HCT116 (cell line): ENCODE results near the gene CAPN13. TPM values are rescaled to one million over a fixed set of nuclear protein-coding genes. Genes with fewer than 3 reads are reported as not detected.

Source experiments
- ATAC-seq: fragments of 200-7000 bp; cut with Tn5 transposase; 2 replicates; pipeline ENCODE4 v1.9.1; 2020; ENCODE audit warnings: mild to moderate bottlenecking, moderate library complexity
- BruUV-seq: library from RNA; stranded (reverse); fragments of 400-500 nt; replicated peaks from 2 replicates; lab custom pipeline; 2021; lab: Mats Ljungman, UMichigan
- CTCF ChIA-PET: fragments of 300-600 bp; sonication (Branson Sonifier 250); formaldehyde crosslinking; loops from one replicate; lab custom pipeline; 2021; ENCODE audit warnings: antibody characterized with exemption; lab: Charles Lee
- POLR2A ChIA-PET: fragments of 300-600, 350-600 bp; sonication (Branson Sonifier 250); formaldehyde crosslinking; loops from one replicate; lab custom pipeline; 2021; ENCODE audit warnings: antibody characterized with exemption; lab: Charles Lee
- RAD21 ChIA-PET, 2 experiments: fragments of 300-600 bp; sonication (Branson Sonifier 250); formaldehyde crosslinking; loops; one replicate each; lab custom pipeline; 2023; ENCODE audit warnings: low total read pairs in 2 of 2; ENCODE audit not compliant: uncharacterized antibody in 2 of 2, unreplicated experiment in 2 of 2, low non-redundant PET in 1 of 2; lab: Charles Lee
- DNase-seq: peaks from one replicate; pipeline ENCODE4 v3.0.0-alpha.2; 2010; ENCODE audit warnings: low read depth, low spot score
- H2AFZ ChIP-seq: fragments of 200-600 bp; shearing (Covaris generic), sonication (generic); 2 replicates; pipeline ENCODE4 v1.6.1; 2017; ENCODE audit warnings: low read depth, mixed run types, mixed read lengths, antibody characterized with exemption, low read length; ENCODE audit not compliant: poor library complexity, severe bottlenecking
- H3K27ac ChIP-seq: 2 replicates; pipeline ENCODE4 v1.5.1; 2012; ENCODE audit warnings: low read depth, low read length
- H3K27me3 ChIP-seq: fragments of 200-600 bp; sonication (generic); 2 replicates; pipeline ENCODE4 v1.6.1; 2016; ENCODE audit warnings: mixed run types, low read length, mixed read lengths; ENCODE audit not compliant: insufficient read depth
- H3K36me3 ChIP-seq, 2 experiments: fragments of 200-500 bp in 1 of 2; fragments of 200-600 bp in 1 of 2; sonication (Bioruptor generic) in 1 of 2; sonication (generic) in 1 of 2; 2 replicates each; pipeline versions ENCODE4 v1.5.1 to v1.6.1; 2014 to 2016; ENCODE audit warnings: low read length in 2 of 2, inconsistent platforms in 1 of 2, mixed read lengths in 1 of 2, mixed run types in 1 of 2; ENCODE audit not compliant: insufficient read depth in 2 of 2, control insufficient read depth in 1 of 2
- H3K4me1 ChIP-seq, 2 experiments: fragments of 200-600 bp in 1 of 2; sonication (generic) in 1 of 2; 2 replicates each; pipeline versions ENCODE4 v1.5.1 to v1.6.1; 2012 to 2017; ENCODE audit warnings: low read length in 2 of 2, inconsistent platforms in 1 of 2, mild to moderate bottlenecking in 1 of 2, mixed read lengths in 1 of 2, mixed run types in 1 of 2, moderate library complexity in 1 of 2; ENCODE audit not compliant: insufficient read depth in 2 of 2, control insufficient read depth in 1 of 2
- H3K4me2 ChIP-seq: fragments of 200-600 bp; sonication (generic); 2 replicates; pipeline ENCODE4 v1.6.1; 2017; ENCODE audit warnings: mixed run types, low read length, mixed read lengths
- H3K4me3 ChIP-seq, 2 experiments: fragments of 200-600 bp in 1 of 2; sonication (generic) in 1 of 2; replicated peaks in 1 of 2; 2 replicates each; pipeline ENCODE4 v1.5.1; 2011 to 2016; ENCODE audit warnings: low read length in 2 of 2, control low read depth in 1 of 2, low read depth in 1 of 2, mild to moderate bottlenecking in 1 of 2, mixed read lengths in 1 of 2, mixed run types in 1 of 2
- H3K79me2 ChIP-seq: fragments of 200-600 bp; sonication (generic); 2 replicates; pipeline ENCODE4 v1.6.1; 2017; ENCODE audit warnings: mild to moderate bottlenecking, mixed run types, low read length, moderate library complexity, mixed read lengths; ENCODE audit not compliant: insufficient read depth
- H3K9ac ChIP-seq: fragments of 200-600 bp; sonication (generic); 2 replicates; pipeline ENCODE4 v1.6.1; 2016; ENCODE audit warnings: low read length, mixed read lengths
- H3K9me2 ChIP-seq: fragments of 200-600 bp; sonication (generic), shearing (Covaris generic); 2 replicates; pipeline ENCODE4 v1.6.1; 2017; ENCODE audit warnings: mixed run types, mild to moderate bottlenecking, moderate library complexity; ENCODE audit not compliant: insufficient read depth
- H3K9me3 ChIP-seq, 2 experiments: fragments of 200-500 bp in 1 of 2; fragments of 200-600 bp in 1 of 2; sonication (Bioruptor generic) in 1 of 2; sonication (generic) in 1 of 2; 2 replicates each; pipeline ENCODE4 v1.6.1; 2014 to 2017; ENCODE audit warnings: low read length in 2 of 2, mixed read lengths in 2 of 2, inconsistent platforms in 1 of 2, low read depth in 1 of 2, mild to moderate bottlenecking in 1 of 2, mixed run types in 1 of 2, moderate library complexity in 1 of 2; ENCODE audit not compliant: control insufficient read depth in 1 of 2, insufficient read depth in 1 of 2
- H4K20me1 ChIP-seq: fragments of 200-600 bp; sonication (generic), shearing (Covaris generic); 2 replicates; pipeline ENCODE4 v1.6.1; 2017; ENCODE audit warnings: mixed run types, mild to moderate bottlenecking, moderate library complexity; ENCODE audit not compliant: insufficient read depth
- CEBPB ChIP-seq: IDR thresholded peaks from 2 replicates; pipeline ENCODE4 v1.6.1; 2012; ENCODE audit warnings: low read depth
- JUND ChIP-seq: IDR thresholded peaks from 2 replicates; pipeline ENCODE4 v1.6.1; 2012
- RAD21 ChIP-seq: IDR thresholded peaks from 2 replicates; pipeline ENCODE4 v1.6.1; 2012; ENCODE audit warnings: low read depth, mild to moderate bottlenecking
- REST ChIP-seq: IDR thresholded peaks from 2 replicates; pipeline ENCODE4 v1.6.1; 2012; ENCODE audit warnings: low read depth
- SIN3A ChIP-seq: IDR thresholded peaks from 2 replicates; pipeline ENCODE4 v1.6.1; 2012; ENCODE audit warnings: low read depth
- YY1 ChIP-seq: IDR thresholded peaks from 2 replicates; pipeline ENCODE4 v1.6.1; 2011; ENCODE audit warnings: low read length, low read depth, moderate library complexity, mild to moderate bottlenecking; ENCODE audit not compliant: insufficient replicate concordance; ENCODE audit errors: extremely low read depth
- ZBTB33 ChIP-seq: IDR thresholded peaks from 2 replicates; pipeline ENCODE4 v1.6.1; 2011; ENCODE audit warnings: mild to moderate bottlenecking, low read length, moderate library complexity; ENCODE audit not compliant: insufficient replicate concordance; ENCODE audit errors: extremely low read depth
- intact Hi-C: fragments of 100-400 bp; cut with micrococcal nuclease; formaldehyde crosslinking; loops from 2 replicates; pipeline ENCODE4 v1.10.0; 2022
- total RNA-seq: library from RNA; stranded (reverse); gene quantifications from one replicate; pipeline ENCODE4 v1.2.1, GENCODE V29; 2021; ENCODE audit not compliant: unreplicated experiment

The CAPN13 gene
- total RNA-seq, 1 experiment from 2014 or later, result 0.25 TPM

DNA sequence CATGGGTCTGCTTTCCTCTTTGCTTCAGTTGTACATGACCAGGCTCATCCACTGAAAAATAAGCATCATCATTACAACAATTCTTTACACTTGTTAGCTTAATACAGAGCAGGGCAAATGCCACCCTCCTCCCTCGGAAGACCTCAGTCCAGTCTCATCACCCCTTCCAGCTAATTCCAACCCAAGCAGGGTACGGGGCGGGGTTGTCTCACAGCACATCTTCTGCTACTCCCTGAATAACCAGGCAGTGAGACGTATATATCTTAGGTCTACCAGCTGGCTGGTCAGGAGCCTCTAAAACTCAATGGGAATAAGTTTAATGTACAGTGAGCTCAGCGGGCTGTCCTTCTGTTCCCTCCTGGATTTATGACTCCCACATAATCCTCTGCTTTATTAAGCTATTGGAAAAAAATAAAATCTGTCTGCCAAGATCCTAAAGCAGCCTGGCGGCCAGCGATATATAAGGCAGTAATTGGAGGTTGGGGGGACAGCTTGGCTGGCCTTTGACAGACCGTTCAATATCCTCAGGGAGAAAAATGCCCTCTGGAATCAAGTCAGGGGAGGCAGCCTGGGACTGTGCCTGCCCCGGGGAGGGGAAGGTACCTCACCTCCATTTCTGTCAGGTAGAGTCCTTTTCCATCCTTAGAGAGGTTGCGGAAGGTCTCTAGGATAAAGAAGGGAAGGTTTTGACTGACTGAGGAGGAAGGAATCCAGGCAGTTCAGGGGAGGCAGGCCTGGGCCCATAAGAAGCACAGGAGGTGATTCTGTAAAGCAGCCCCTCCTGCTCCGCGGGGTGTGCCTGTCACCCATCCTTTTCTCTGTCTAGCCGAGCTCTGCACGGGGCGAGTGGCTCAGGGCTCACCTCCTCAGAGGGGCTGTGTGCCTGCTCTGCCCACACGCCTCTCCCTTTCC lies 76.3 kb downstream of the CAPN13 start:
- Histone ChIP-seq H2AFZ (no peak overlapping the region), H3K36me3 (no peaks in the 10 kb centered on the region), H3K9ac (no peak overlapping the region), H4K20me1 (no peaks in the 10 kb centered on the region), H3K4me2 (no peak overlapping the region), H3K27me3 (peaks cover 70% of the 10 kb centered on the region), H3K27ac (no peak overlapping the region), H3K9me2 (no peaks in the 10 kb centered on the region), H3K4me3 (no peak overlapping the region)
- CTCF ChIA-PET, result no interaction called here
- RAD21 ChIA-PET, result no interaction called here
- DNase-seq (no peak), ATAC-seq (no peak)
- BruUV-seq, result no TSS peak
- intact Hi-C loops, result no loop called here
- TF ChIP-seq JUND (no peak), SIN3A (no peak), ZBTB33 (no peak), RAD21 (no peak), YY1 (no peak), CEBPB (no peak), REST (no peak)
- TF ChIP-seq, all 23 proteins: peak for 0
- H3K9me3 ChIP-seq, result no peaks in the 10 kb centered on the region
- POLR2A ChIA-PET, result no interaction called here
- no peaks in the 10 kb centered on the region for H3K4me1 ChIP-seq
- H3K79me2 ChIP-seq, result no peaks in the 10 kb centered on the region
